Fibroblast of skin of scalp (primary cell): ENCODE data around the gene RPL29.

Experiments used
- DNase-seq: peaks from one replicate; pipeline ENCODE4 v3.0.0-alpha.2; 2013

Gene RPL29

DNA sequence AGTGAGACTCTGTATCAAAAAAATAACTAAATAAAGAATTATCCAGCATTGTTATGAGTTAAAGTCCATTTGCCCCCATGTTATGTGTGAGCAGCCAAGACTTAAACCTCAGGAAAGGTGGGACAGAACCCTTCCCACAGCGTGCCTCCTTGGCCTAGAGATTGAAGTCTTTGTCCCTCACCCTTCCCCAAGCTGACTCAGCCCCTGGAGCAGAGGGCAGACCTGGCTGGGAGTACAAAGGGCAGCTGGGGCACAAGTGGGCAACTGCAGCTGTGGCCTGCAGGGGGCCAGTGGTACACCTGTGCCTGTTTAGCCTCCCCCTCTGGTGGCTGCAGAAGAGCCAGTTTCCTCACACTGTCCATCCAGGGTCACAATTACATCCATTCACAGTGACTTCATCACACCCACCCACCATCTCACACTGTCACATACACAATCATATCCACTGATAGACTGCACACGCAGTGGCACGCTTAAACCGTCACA, 13.3 kb downstream of the RPL29 start:
- peak; percentile 17 for DNase-seq

DNA sequence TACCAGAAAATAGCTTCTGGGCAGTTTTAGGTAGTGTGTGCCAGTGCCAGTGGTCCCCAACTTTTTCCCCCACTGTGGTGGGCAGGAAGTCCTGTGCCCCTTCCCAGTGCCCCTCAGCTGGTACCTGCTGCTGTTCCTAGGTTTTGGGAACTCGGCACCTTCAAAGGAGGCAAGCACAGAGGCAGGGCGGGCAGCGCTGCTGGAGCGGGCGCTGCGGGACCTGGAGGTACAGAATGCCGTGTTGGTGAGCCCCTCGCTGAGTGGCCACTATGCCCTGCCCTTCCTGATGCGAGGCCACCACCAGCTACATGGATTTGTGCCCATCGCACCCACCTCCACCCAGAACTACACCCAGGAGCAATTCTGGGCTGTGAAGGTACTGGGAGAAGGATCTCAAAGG, 15.4 kb downstream of the RPL29 start:
- no peak for DNase-seq

DNA sequence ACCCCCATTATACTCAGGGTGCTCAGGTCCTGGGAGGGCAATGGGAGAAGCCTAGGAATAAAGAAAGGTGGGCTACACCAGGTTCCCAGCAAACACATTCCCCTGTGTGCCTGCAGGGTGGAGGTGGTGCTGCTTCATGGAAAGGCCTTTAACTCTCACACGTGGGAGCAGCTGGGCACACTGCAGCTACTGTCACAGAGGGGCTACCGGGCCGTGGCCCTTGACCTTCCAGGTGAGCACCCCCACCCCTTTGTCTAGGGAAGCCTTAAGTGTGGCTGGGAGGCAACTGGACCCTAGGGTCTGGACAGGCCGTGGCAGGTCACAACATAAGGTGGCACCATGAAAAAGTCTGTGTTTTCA, 17.6 kb downstream of the RPL29 start:
- DNase-seq = no peak

DNA sequence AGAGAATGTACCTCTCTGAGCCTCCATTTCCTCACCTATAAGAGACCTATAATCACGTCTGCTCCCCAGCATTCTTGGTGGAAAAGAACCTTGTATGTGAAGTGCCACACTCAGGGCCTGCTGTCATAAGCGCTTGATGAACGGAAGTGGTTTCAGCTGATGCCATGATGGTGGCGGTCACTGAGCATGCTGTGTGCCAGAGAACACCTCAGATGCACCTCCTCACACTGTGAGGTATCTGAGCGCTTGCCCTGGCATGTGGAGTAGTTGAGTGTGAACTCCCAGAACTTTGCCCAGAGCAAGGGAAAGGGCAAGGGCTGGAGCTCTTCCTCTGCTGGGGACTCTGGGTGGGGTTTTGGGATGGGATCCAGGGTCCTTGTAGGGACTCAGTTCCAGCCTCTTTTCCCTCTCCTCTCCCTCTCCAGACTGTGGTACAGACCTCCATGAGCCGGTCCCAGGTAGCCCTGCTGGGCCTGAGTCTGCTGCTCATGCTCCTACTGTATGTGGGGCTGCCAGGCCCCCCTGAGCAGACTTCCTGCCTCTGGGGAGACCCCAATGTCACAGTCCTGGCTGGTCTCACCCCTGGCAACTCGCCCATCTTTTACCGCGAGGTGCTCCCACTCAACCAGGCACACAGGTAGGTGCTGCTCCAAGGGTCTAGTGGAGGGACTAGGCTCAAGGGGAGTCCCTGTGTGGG, 18.1 kb downstream of the RPL29 start:
- DNase-seq = no peak

GRCh38 chr3:51975852-51976549, 19.7 kb downstream of the RPL29 start:
- peak; percentile 68 for DNase-seq

DNA sequence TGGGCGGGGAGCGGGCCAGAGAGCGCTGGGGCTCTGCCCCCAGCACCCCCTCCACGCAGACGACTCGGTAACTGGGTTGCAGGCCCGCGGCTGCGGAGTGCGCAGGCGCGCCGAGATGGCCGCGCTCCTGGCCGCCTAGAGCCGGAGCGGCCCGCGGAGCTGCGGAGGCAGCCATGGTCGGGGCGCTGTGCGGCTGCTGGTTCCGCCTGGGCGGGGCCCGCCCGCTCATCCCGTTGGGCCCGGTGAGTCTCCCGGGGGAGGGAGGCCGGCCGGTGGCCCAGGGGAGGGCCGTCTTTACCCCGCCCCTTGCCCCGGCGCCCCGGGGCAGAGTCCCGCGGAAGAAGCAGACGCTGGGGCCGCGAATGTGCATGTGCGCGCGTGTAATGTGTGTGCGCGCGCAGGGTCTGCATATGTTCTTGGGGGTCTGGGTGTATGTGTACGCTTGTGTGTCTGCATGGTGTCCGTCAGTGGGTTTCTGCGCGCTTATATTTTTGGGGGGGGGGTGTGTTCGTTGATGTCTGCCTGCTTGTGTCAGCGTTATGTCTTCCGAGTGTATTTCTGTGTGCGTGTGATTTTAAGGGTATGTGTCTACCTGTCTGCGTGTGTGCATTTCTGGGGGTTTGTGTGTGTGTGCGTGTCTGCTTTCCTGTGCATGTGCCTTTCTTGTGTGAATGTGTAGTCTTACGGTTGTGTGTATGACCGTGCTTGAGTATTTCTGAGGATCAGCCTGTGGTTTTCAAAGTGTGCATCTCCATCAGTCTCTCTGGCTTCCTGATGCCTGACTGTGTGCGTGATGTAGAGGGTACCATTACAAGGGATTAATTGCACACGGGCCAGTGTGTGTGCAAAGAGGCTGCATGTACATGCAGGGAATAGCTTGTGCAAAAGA, 20.5 kb downstream of the RPL29 start, which contains the start of gene ABHD14A:
TSS of gene ABHD14A (plus strand) at position 102 of the 889 bp plus-strand sequence. CDS start at position 174, 72 bp downstream.
- DNase-seq = peak; percentile 69

- DNase-seq = no peak
Measured at GRCh38 chr3:51974277-51974962, 21.3 kb downstream of the RPL29 start.

GRCh38 chr3:51971350-51971749, 24.3 kb downstream of the RPL29 start:
- no peak for DNase-seq

- DNase-seq = no peak
Measured at GRCh38 chr3:51970606-51971300, 24.9 kb downstream of the RPL29 start.

GRCh38 chr3:51969841-51970240, 25.9 kb downstream of the RPL29 start:
- DNase-seq = no peak

- DNase-seq = no peak
Measured at GRCh38 chr3:51968883-51969678, 26.6 kb downstream of the RPL29 start.

DNA sequence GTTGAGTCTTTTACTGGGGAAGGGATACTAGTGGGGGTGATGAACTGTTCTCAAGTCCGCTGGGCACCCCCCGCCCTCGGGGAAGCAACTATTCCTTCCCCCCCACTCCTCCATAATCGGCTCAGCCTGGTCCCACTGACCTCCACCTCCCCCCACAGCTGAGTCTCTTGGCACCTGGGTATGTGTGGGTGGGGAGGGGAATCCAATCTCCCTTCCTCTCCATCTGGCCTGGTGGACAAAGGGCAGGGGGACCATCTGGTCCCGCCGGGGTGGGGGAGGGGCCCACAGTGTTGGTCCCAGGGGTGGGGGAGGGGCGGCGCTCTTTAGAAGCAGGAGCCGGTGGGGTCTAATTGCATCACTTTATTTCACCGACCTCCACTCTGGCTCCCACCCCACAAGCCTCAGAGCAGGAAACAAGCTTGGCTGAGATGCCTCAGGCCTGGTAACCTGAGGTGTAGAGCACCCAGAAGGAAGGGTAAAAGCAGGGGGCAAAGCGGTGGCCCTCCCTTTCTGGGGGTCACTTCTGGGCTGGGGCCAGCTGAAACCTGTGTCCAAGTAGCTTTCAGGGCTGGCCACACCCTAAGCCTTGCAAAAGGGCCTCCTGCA, 27.4 kb downstream of the RPL29 start:
- DNase-seq = peak; percentile 26

GRCh38 chr3:51967384-51968169, 28.1 kb downstream of the RPL29 start, which contains the start of gene PCBP4:
Gene PCBP4 (minus strand): TSS chr3:51967454. CDS start chr3:51961240, 6,214 bp downstream.
- peak; percentile 77 for DNase-seq

DNA sequence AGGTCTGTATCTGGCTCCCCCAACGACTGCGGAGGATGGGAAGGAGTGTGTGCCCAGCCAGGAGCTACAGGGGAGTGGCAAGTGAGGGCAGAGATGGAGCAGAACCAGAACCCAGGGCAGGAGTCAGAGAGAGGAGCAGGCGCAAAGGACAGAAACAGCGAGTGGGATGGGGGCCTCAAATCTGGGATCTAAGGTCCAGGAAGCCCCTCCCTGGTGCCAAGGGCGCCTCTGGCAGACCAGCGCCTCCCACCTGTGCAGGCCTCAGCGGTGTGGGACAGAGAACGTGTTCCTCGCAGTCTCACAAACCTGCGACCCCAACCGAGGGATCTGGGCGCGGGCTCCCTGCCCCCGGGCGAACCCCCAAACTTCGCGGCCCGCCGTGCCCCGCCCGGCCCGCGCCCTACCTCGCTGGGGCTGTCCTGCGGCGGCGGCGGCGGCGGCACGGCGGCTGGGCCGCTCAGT, 28.7 kb downstream of the RPL29 start:
- DNase-seq = no peak

GRCh38 chr3:51966486-51966885, 29.2 kb downstream of the RPL29 start:
- peak; percentile 15 for DNase-seq

GRCh38 chr3:51966016-51966415, 29.7 kb downstream of the RPL29 start:
- no peak for DNase-seq

DNA sequence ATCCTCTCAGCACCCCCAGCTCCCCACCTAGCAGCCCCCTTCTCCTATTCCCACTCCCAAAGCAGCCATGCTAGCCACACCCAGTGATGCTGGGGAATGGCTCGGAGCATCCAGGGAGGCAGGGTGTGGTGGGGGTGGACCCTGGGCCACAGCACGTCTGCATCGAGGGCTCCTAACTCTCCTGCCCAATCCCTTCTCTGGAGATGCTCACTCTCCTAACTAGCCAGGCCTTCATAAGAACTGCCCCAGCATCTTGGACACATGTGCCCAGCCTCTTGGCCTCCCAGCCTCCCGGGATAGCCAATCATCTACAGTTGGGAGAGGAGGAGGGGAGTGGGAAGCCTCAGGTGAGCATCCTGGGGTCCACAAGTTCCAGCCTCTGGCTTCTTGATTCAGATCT, 31.2 kb downstream of the RPL29 start:
- no peak for DNase-seq

GRCh38 chr3:51963951-51964451, 31.7 kb downstream of the RPL29 start:
- no peak for DNase-seq

DNA sequence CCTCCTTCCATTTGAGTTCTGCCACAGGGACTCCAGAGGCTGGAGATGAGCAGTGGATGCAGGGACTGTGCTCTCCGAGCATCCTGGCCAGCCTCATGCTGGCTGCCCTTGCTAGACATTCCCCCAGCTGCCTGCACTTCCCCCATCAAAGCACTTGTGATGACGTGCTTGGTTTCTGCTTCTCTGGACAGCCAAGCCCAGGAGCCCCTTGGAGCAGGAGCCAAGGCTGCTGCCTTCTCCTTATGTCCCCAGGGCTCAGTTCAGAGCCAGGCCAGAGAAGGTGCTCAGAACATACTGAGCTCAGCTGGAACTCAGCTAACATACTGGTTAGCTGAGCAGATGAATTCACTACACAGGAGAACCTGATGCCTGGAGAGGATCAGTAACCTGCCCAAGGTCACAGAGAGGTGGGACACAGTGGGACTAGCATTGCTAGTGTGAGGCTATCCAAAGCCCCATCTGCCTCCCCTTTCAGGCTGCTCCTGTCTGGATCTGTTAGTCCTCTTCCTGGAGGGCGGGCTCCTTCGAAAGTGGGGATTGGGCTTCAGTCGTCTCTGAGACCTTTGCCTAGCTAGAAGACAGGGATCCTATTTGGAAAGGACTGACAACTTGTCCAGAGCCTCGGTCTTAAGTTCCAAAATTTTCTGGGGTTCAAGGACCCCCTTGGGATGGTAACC, 32.7 kb downstream of the RPL29 start:
- no peak for DNase-seq
